Measurements from ENCODE around the gene ROBO4. TPM values are rescaled to one million over a fixed set of nuclear protein-coding genes. Genes with fewer than 3 reads are reported as not detected.

Gene ROBO4
- total and polyA plus RNA-seq, 5 donors, result 11.7 to 17.4 (median 16.1) TPM

DNA sequence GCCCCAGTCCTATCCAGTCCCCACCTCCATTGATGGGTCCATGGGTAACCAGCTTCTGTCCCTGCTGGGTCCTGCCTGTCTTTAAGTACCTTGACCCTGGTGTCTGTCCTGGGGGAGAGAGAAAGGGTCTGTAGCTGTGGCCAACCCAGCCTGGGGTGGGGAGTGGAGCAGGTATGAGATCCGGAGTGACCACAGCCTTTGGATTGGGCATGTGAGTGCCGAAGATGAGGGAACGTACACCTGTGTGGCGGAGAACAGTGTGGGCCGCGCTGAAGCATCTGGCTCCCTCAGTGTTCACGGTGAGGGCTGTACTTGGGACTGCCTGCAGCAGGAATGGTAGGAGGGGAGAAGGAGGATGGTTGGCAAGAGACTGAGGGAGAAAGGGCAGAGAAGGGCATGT lies 27.2 kb downstream of the ROBO4 start:
- Histone ChIP-seq H3K4me1 (ENCODE audit: control insufficient read depth, insufficient read depth, low read length) (no peaks in the 10 kb centered on the region), H3K4me3 (ENCODE audit: low read length) (no peak overlapping the region), H3K9me3 (ENCODE audit: control insufficient read depth, low read length) (no peaks in the 10 kb centered on the region), H3K27ac (ENCODE audit: low read length) (no peak overlapping the region), H3K27me3 (ENCODE audit: control insufficient read depth, insufficient read depth) (no peaks in the 10 kb centered on the region)
- intact Hi-C loops (cut with DNase I), result no loop called here
- WGBS, result 50% methylated on average over 7 of the region's 7 CpGs
- DNase-seq, result no peak
- no peak for ATAC-seq

DNA sequence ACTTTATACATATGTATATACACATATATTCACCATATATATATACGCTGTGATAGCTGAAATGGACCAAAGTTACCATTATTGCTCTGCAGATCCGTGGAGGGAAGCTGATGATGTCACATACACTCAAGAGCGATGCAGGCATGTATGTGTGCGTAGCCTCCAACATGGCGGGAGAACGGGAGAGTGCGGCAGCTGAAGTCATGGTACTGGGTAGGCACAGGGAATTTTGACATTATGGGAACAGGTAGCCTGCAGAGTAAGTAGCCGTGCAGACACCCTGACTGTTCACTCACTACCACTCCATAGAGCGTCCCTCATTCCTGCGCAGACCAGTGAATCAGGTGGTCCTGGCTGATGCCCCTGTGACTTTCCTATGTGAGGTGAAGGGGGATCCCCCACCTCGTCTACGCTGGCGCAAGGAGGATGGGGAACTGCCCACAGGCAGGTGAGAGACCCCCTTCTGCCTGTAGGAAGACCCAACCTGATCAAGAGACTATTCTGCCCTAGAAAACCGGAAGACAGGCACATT lies 27.7 kb downstream of the ROBO4 start:
- no peak overlapping the region for H3K4me3 ChIP-seq (ENCODE audit: low read length)
- no peaks in the 10 kb centered on the region for H3K9me3 ChIP-seq (ENCODE audit: control insufficient read depth, low read length)
- DNase-seq (no peak), ATAC-seq (no peak)
- intact Hi-C loops (cut with DNase I), result no loop called here
- no peaks in the 10 kb centered on the region for H3K4me1 ChIP-seq (ENCODE audit: control insufficient read depth, insufficient read depth, low read length)
- no peaks in the 10 kb centered on the region for H3K27me3 ChIP-seq (ENCODE audit: control insufficient read depth, insufficient read depth)
- 50% methylated on average over 14 of the region's 14 CpGs for WGBS
- no peak overlapping the region for H3K27ac ChIP-seq (ENCODE audit: low read length)

- ATAC-seq (no peak), DNase-seq (peak in 1 of 3 donors; percentile 46)
- Histone ChIP-seq H3K4me3 (ENCODE audit: low read length) (no peak overlapping the region), H3K27ac (ENCODE audit: low read length) (no peak overlapping the region), H3K27me3 (ENCODE audit: control insufficient read depth, insufficient read depth) (no peaks in the 10 kb centered on the region), H3K4me1 (ENCODE audit: control insufficient read depth, insufficient read depth, low read length) (no peaks in the 10 kb centered on the region), H3K9me3 (ENCODE audit: control insufficient read depth, low read length) (no peaks in the 10 kb centered on the region)
- 3% methylated on average over 16 of the region's 16 CpGs for WGBS
- intact Hi-C loops (cut with DNase I), result no loop called here
Observed at GRCh38 chr11:124869331-124869730, 28.3 kb downstream of the ROBO4 start.

DNA sequence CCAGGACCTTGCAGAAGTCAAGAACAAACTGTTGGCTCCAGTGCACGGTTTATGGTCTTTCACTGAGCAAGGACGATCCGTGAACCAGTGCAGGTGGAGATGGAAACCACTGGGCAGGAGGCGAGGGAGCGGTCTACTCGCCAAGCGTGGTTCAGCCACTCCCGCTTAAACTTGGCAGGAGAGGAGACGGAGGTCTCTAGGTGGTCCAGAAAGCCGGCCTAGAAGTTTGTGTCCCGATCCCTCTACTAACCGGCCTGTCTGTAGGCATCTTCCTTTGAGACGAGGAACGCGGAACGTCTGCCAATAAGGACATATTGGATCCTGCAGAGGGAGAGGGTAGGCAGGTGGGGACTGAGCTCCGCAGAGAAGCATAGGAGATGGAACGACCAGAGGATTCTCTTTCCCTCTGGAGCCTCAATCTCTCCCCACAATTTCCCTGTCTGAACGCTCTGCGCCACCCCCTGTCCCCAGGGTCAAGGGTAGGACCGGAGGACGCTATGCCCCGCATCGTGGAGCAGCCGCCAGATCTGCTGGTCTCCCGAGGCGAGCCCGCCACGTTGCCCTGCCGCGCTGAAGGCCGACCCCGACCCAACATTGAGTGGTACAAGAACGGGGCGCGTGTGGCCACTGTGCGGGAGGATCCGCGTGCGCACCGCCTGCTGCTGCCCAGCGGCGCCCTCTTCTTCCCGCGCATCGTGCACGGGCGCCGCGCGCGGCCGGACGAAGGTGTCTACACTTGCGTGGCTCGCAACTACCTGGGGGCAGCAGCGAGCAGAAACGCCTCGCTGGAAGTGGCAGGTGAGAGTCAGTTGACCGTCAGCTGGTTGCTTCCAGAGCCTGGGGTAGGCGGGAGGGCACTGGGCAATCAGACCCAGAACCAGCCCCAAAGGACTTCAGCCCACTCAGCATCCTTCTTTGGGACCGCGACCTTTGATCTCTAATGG lies 29.1 kb downstream of the ROBO4 start:
- H3K27me3 ChIP-seq (ENCODE audit: control insufficient read depth, insufficient read depth), result no peaks in the 10 kb centered on the region
- H3K27ac ChIP-seq (ENCODE audit: low read length), result no peak overlapping the region
- H3K4me3 ChIP-seq (ENCODE audit: low read length), result no peak overlapping the region
- H3K9me3 ChIP-seq (ENCODE audit: control insufficient read depth, low read length), result no peaks in the 10 kb centered on the region
- no peaks in the 10 kb centered on the region for H3K4me1 ChIP-seq (ENCODE audit: control insufficient read depth, insufficient read depth, low read length)
- 8% methylated on average over 63 of the region's 63 CpGs for WGBS
- intact Hi-C loops (cut with DNase I), result no loop called here
- DNase-seq (peak in 1 of 3 donors; percentile 23), ATAC-seq (no peak)

DNA sequence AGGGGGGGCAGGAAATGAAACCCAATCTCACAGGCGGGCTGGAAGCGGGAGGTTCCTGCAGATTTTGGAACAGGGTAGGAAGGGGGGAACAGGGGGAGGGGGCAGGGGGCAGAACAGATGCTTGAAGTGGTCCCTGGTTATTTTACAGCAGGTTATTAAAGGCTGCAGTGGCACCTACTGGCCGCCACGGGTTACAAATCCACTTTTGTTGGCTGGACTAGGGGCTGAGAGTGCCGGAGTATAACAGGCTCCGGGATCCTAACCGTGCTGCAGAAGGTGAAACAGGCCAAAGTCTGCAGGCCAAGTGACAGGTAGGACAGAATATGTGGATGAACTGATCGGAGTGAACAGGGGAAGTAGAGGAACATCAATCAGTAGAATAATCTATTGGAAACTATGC lies 30.0 kb downstream of the ROBO4 start:
- no peaks in the 10 kb centered on the region for H3K4me1 ChIP-seq (ENCODE audit: control insufficient read depth, insufficient read depth, low read length)
- DNase-seq (peak in 1 of 3 donors; percentile 47), ATAC-seq (no peak)
- intact Hi-C loops (cut with DNase I), result no loop called here
- H3K4me3 ChIP-seq (ENCODE audit: low read length), result no peak overlapping the region
- WGBS, result 2% methylated on average over 8 of the region's 8 CpGs
- H3K27ac ChIP-seq (ENCODE audit: low read length), result no peak overlapping the region
- no peaks in the 10 kb centered on the region for H3K27me3 ChIP-seq (ENCODE audit: control insufficient read depth, insufficient read depth)
- H3K9me3 ChIP-seq (ENCODE audit: control insufficient read depth, low read length), result no peaks in the 10 kb centered on the region

GRCh38 chr11:124865902-124866851 lies 31.5 kb downstream of the ROBO4 start:
- Histone ChIP-seq H3K4me3 (ENCODE audit: low read length) (peak overlapping the region; percentile 31), H3K27me3 (ENCODE audit: control insufficient read depth, insufficient read depth) (peaks cover 2% of the 10 kb centered on the region), H3K27ac (ENCODE audit: low read length) (no peak overlapping the region), H3K9me3 (ENCODE audit: control insufficient read depth, low read length) (no peaks in the 10 kb centered on the region), H3K4me1 (ENCODE audit: control insufficient read depth, insufficient read depth, low read length) (no peaks in the 10 kb centered on the region)
- intact Hi-C loops (cut with DNase I), result no loop called here
- ATAC-seq (peak; percentile 25 to 48), DNase-seq (peak in 2 of 3 donors; percentile 72 to 77)
- WGBS, result 3% methylated on average over 62 of the region's 62 CpGs

- Histone ChIP-seq H3K4me1 (ENCODE audit: control insufficient read depth, insufficient read depth, low read length) (no peaks in the 10 kb centered on the region), H3K27ac (ENCODE audit: low read length) (no peak within 1 kb of the TSS), H3K4me3 (ENCODE audit: low read length) (peak within 1 kb of the TSS; percentile 31), H3K9me3 (ENCODE audit: control insufficient read depth, low read length) (no peaks in the 10 kb centered on the region), H3K27me3 (ENCODE audit: control insufficient read depth, insufficient read depth) (peaks cover 2% of the 10 kb centered on the region)
- ATAC-seq (no peak), DNase-seq (peak in 1 of 3 donors; percentile 31)
- WGBS, result 3% methylated on average over 53 of the region's 53 CpGs
- intact Hi-C loops (cut with DNase I), result no loop called here
Observed at GRCh38 chr11:124865181-124865901, 32.3 kb downstream of the ROBO4 start, which contains the start of gene ROBO3. Gene ROBO3 (plus strand): TSS chr11:124865432. CDS start chr11:124865578, 146 bp downstream.

DNA sequence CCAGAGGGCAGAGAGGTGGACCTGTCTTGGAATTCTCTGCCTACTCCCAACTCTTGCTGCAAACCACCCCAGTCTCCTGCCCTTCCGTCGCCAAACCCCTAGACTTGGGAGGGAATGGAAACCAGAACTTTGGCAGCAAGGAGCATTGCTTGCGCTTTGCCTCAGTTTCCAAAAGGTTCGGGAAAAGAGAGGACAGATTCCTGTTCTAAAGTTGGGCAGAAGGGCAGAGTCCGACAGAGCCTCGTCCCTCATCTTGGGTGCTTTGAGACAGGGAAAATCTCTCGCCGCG lies 32.8 kb downstream of the ROBO4 start:
- intact Hi-C loops (cut with DNase I), result no loop called here
- no peak overlapping the region for H3K4me3 ChIP-seq (ENCODE audit: low read length)
- no peak for ATAC-seq
- no peaks in the 10 kb centered on the region for H3K4me1 ChIP-seq (ENCODE audit: control insufficient read depth, insufficient read depth, low read length)
- H3K9me3 ChIP-seq (ENCODE audit: control insufficient read depth, low read length), result no peaks in the 10 kb centered on the region
- no peak for DNase-seq
- H3K27ac ChIP-seq (ENCODE audit: low read length), result no peak overlapping the region
- peaks cover 2% of the 10 kb centered on the region for H3K27me3 ChIP-seq (ENCODE audit: control insufficient read depth, insufficient read depth)
- 4% methylated on average over 9 of the region's 9 CpGs for WGBS

- Histone ChIP-seq H3K27ac (ENCODE audit: low read length) (no peak overlapping the region), H3K4me3 (ENCODE audit: low read length) (no peak overlapping the region), H3K27me3 (ENCODE audit: control insufficient read depth, insufficient read depth) (peaks cover 2% of the 10 kb centered on the region), H3K9me3 (ENCODE audit: control insufficient read depth, low read length) (no peaks in the 10 kb centered on the region), H3K4me1 (ENCODE audit: control insufficient read depth, insufficient read depth, low read length) (no peaks in the 10 kb centered on the region)
- intact Hi-C loops (cut with DNase I), result no loop called here
- ATAC-seq (no peak), DNase-seq (no peak)
- 10% methylated on average over 18 of the region's 18 CpGs for WGBS
Observed at GRCh38 chr11:124864176-124864891, 33.3 kb downstream of the ROBO4 start.

DNA sequence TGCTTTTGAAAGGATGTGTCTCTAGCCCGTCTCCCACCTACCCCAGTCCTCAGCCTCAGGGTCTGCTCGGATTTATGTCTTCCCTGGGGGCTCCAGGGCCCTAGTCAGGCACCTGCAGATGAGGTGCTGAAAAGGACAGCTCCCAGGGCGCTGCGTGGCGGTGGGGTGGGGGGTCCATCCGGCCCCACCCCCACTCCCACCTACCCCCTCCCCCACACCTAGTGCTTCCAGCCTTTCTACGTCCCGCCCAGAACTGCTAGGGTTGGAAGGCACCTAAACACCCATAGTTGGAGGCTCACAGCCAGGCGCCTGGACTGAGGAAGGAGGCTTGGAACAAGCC lies 33.9 kb downstream of the ROBO4 start:
- Histone ChIP-seq H3K4me1 (ENCODE audit: control insufficient read depth, insufficient read depth, low read length) (no peaks in the 10 kb centered on the region), H3K9me3 (ENCODE audit: control insufficient read depth, low read length) (no peaks in the 10 kb centered on the region), H3K27ac (ENCODE audit: low read length) (no peak overlapping the region), H3K27me3 (ENCODE audit: control insufficient read depth, insufficient read depth) (peaks cover 2% of the 10 kb centered on the region), H3K4me3 (ENCODE audit: low read length) (no peak overlapping the region)
- DNase-seq, result no peak
- WGBS, result 4% methylated on average over 9 of the region's 9 CpGs
- intact Hi-C loops (cut with DNase I), result no loop called here
- peak in 1 of 2 donors; percentile 9 for ATAC-seq

Measured in right cardiac atrium (tissue), 5 donors.